CD8-positive, alpha-beta memory T cell (primary cell): ENCODE results near the gene MACF1. TPM values are rescaled to one million over a fixed set of nuclear protein-coding genes. Genes with fewer than 3 reads are reported as not detected.

Experiments used
- CTCF ChIA-PET: fragments of 350-600 bp; sonication (Branson Sonifier 250); formaldehyde crosslinking; loops from one replicate; lab custom pipeline; 2021; ENCODE audit warnings: antibody characterized with exemption; lab: Charles Lee
- POLR2A ChIA-PET: fragments of 350-600 bp; sonication (Branson Sonifier 250); formaldehyde crosslinking; loops from one replicate; lab custom pipeline; 2021; ENCODE audit warnings: antibody characterized with exemption; lab: Charles Lee
- DNase-seq, 5 donors: peaks; one replicate each; pipeline versions ENCODE4 v3.0.0 to v3.0.0-alpha.2; 2020 to 2022; ENCODE audit warnings: mixed read lengths in 1 of 5
- H3K27ac ChIP-seq: one replicate; pipeline ENCODE4 v1.7.0; 2013; ENCODE audit warnings: low read depth, mild to moderate bottlenecking, low read length, moderate library complexity
- H3K27me3 ChIP-seq: 2 replicates; pipeline ENCODE4 v1.7.0; 2013; ENCODE audit warnings: low read length, mild to moderate bottlenecking; ENCODE audit not compliant: insufficient read depth, poor library complexity, severe bottlenecking
- H3K36me3 ChIP-seq: 2 replicates; pipeline ENCODE4 v1.7.0; 2013; ENCODE audit warnings: mild to moderate bottlenecking, low read length, moderate library complexity; ENCODE audit not compliant: insufficient read depth
- H3K4me1 ChIP-seq: 2 replicates; pipeline ENCODE4 v1.7.0; 2013; ENCODE audit warnings: mild to moderate bottlenecking, low read length, moderate library complexity; ENCODE audit not compliant: insufficient read depth
- H3K4me3 ChIP-seq: 2 replicates; pipeline ENCODE4 v1.7.0; 2013; ENCODE audit warnings: mild to moderate bottlenecking, low read length
- H3K9me3 ChIP-seq: 2 replicates; pipeline ENCODE4 v1.7.0; 2013; ENCODE audit warnings: mild to moderate bottlenecking, low read length
- H3K27ac Mint-ChIP-seq, 8 donors: one replicate each; pipeline ENCODE4 v1.8.0; 2020 to 2021; ENCODE audit warnings: mixed read lengths in 8 of 8, mild to moderate bottlenecking in 6 of 8, inconsistent platforms in 3 of 8, moderate library complexity in 3 of 8
- H3K27me3 Mint-ChIP-seq, 2 donors: one replicate each; pipeline ENCODE4 v1.8.0; 2020 to 2021; ENCODE audit warnings: mixed read lengths in 2 of 2, mild to moderate bottlenecking in 1 of 2, moderate library complexity in 1 of 2
- H3K36me3 Mint-ChIP-seq, 3 donors: one replicate each; pipeline ENCODE4 v1.8.0; 2020 to 2021; ENCODE audit warnings: mixed read lengths in 3 of 3, inconsistent platforms in 1 of 3, mild to moderate bottlenecking in 1 of 3
- H3K4me1 Mint-ChIP-seq, 3 donors: one replicate each; pipeline ENCODE4 v1.8.0; 2020 to 2021; ENCODE audit warnings: mixed read lengths in 3 of 3, inconsistent platforms in 1 of 3, mild to moderate bottlenecking in 1 of 3
- H3K4me3 Mint-ChIP-seq, 7 donors: one replicate each; pipeline ENCODE4 v1.8.0; 2020 to 2021; ENCODE audit warnings: mixed read lengths in 7 of 7, mild to moderate bottlenecking in 6 of 7, moderate library complexity in 4 of 7, inconsistent platforms in 2 of 7
- H3K9me3 Mint-ChIP-seq, 5 donors: one replicate each; pipeline ENCODE4 v1.8.0; 2020 to 2022; ENCODE audit warnings: mixed read lengths in 5 of 5, mild to moderate bottlenecking in 3 of 5, moderate library complexity in 2 of 5, inconsistent platforms in 1 of 5
- polyA plus RNA-seq: library from polyadenylated mRNA; unstranded; fragments of 300-500 nt; fragmentation: Illumina TruSeq; gene quantifications from one replicate; pipeline ENCODE4 v1.2.3, GENCODE V29; 2021
- total RNA-seq, 2 experiments: library from RNA; stranded (reverse); gene quantifications; one replicate each; pipeline ENCODE4 v1.2.3, GENCODE V29; 2021

MACF1 gene
- total and polyA plus RNA-seq, 3 experiments from 2014 or later, result 87.6 to 154 (median 151) TPM

DNA sequence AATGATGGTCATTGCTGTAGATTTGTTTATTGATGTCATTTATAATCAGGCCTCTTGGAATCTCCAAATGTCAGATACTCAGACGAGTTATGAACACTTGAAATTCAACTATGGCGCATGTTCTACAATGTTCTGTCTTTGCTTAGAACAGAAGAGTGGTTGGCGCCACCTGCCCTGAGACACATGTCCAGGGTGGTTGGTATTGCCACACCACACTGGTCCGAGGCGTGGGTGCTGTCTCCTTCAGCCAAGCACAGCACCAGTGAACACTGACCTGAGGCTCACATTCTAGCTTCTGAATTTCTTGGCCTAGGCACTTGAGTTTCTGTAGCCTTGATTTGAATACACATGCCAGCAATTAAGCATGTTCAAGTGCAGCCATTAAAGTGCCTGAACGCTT, 276.8 kb downstream of the MACF1 start:
- H3K27ac ChIP-seq, result no peak overlapping the region
- no peak overlapping the region for H3K4me3 ChIP-seq
- Mint-ChIP-seq H3K27ac (peak overlapping the region in 1 of 8 donors; percentile 52), H3K9me3 (no peaks in the 10 kb centered on the region), H3K36me3 (peaks cover 0 to 86% (median 19%) of the 10 kb centered on the region in 3 donors), H3K4me1 (peaks cover 0 to 1% (median 0%) of the 10 kb centered on the region in 3 donors), H3K27me3 (peaks cover 0 to 3% of the 10 kb centered on the region in 2 donors), H3K4me3 (no peak overlapping the region)
- CTCF ChIA-PET, result no interaction called here
- no peaks in the 10 kb centered on the region for H3K9me3 ChIP-seq
- DNase-seq, result no peak
- no peaks in the 10 kb centered on the region for H3K4me1 ChIP-seq
- POLR2A ChIA-PET, result no interaction called here
- peaks cover 52% of the 10 kb centered on the region for H3K36me3 ChIP-seq
- no peaks in the 10 kb centered on the region for H3K27me3 ChIP-seq

- Mint-ChIP-seq H3K4me3 (no peak overlapping the region), H3K4me1 (peaks cover 0 to 1% (median 0%) of the 10 kb centered on the region in 3 donors), H3K27me3 (peaks cover 0 to 3% of the 10 kb centered on the region in 2 donors), H3K36me3 (peaks cover 4 to 86% (median 19%) of the 10 kb centered on the region in 3 donors), H3K27ac (peak overlapping the region in 5 of 8 donors; percentile 3 to 74 (median 13)), H3K9me3 (no peaks in the 10 kb centered on the region)
- DNase-seq, result no peak
- H3K4me1 ChIP-seq, result no peaks in the 10 kb centered on the region
- H3K36me3 ChIP-seq, result peaks cover 57% of the 10 kb centered on the region
- POLR2A ChIA-PET, result interaction anchor here (0.7 kb wide), 1 partner anchor 63 kb away, joined by 11 read pairs; no protein-coding TSS in a partner anchor
- no peak overlapping the region for H3K4me3 ChIP-seq
- no peak overlapping the region for H3K27ac ChIP-seq
- H3K9me3 ChIP-seq, result no peaks in the 10 kb centered on the region
- H3K27me3 ChIP-seq, result no peaks in the 10 kb centered on the region
- CTCF ChIA-PET, result no interaction called here
Measured at GRCh38 chr1:39483276-39483675, 278.8 kb downstream of the MACF1 start.

- ChIA-PET CTCF (no interaction called here), POLR2A (no interaction called here)
- H3K27me3 ChIP-seq, result no peaks in the 10 kb centered on the region
- H3K4me1 ChIP-seq, result no peaks in the 10 kb centered on the region
- Mint-ChIP-seq H3K36me3 (peaks cover 4 to 74% (median 12%) of the 10 kb centered on the region in 3 donors), H3K27ac (no peak overlapping the region), H3K4me3 (no peak overlapping the region), H3K4me1 (peaks cover 0 to 1% (median 0%) of the 10 kb centered on the region in 3 donors), H3K27me3 (peaks cover 0 to 3% of the 10 kb centered on the region in 2 donors), H3K9me3 (no peaks in the 10 kb centered on the region)
- peaks cover 49% of the 10 kb centered on the region for H3K36me3 ChIP-seq
- DNase-seq, result no peak
- H3K27ac ChIP-seq, result no peak overlapping the region
- H3K4me3 ChIP-seq, result no peak overlapping the region
- H3K9me3 ChIP-seq, result no peaks in the 10 kb centered on the region
Measured at GRCh38 chr1:39484564-39484963, 280.1 kb downstream of the MACF1 start.

DNA sequence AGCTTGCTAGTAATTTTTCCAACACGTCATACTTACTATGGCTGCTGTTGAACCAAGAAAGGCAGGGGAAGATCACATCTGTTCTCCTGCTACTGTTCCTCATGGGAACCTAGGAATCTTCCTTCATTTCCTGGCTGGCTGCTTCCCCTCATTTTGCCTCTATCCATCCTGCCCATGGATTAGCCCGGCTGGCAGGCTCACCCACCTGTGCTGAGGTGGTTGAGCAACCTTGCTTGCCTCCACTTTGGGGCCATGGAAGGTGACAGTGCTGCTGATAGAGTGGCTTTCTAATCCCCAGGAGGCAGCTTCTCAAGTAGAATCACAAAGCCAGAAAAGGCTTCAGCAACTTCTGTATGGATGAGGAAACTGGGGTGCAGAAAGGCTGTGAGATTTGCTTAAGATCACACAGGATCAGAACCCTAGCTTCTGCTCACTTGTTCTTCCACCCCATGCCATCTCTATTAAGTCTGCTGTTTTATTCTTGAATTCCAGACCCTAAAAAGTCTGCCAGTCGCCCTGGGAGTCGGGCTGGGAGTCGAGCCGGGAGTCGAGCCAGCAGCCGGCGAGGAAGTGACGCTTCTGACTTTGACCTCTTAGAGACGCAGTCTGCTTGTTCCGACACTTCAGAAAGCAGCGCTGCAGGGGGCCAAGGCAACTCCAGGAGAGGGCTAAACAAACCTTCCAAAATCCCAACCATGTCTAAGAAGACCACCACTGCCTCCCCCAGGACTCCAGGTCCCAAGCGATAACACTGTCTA, 280.7 kb downstream of the MACF1 start:
- H3K4me3 ChIP-seq, result no peak overlapping the region
- peaks cover 0 to 1% (median under 1%) of the 10 kb centered on the region in 3 donors for H3K4me1 Mint-ChIP-seq
- no peaks in the 10 kb centered on the region for H3K27me3 ChIP-seq
- no peak for DNase-seq
- ChIA-PET POLR2A (no interaction called here), CTCF (no interaction called here)
- no peaks in the 10 kb centered on the region for H3K9me3 Mint-ChIP-seq
- H3K27ac Mint-ChIP-seq, result peak overlapping the region in 1 of 8 donors; percentile 1
- H3K27ac ChIP-seq, result no peak overlapping the region
- H3K36me3 Mint-ChIP-seq, result peaks cover 4 to 68% (median 12%) of the 10 kb centered on the region in 3 donors
- peaks cover 0 to 1% of the 10 kb centered on the region in 2 donors for H3K27me3 Mint-ChIP-seq
- no peaks in the 10 kb centered on the region for H3K9me3 ChIP-seq
- peaks cover 42% of the 10 kb centered on the region for H3K36me3 ChIP-seq
- no peaks in the 10 kb centered on the region for H3K4me1 ChIP-seq
- H3K4me3 Mint-ChIP-seq, result peak overlapping the region in 1 of 7 donors; percentile 60

DNA sequence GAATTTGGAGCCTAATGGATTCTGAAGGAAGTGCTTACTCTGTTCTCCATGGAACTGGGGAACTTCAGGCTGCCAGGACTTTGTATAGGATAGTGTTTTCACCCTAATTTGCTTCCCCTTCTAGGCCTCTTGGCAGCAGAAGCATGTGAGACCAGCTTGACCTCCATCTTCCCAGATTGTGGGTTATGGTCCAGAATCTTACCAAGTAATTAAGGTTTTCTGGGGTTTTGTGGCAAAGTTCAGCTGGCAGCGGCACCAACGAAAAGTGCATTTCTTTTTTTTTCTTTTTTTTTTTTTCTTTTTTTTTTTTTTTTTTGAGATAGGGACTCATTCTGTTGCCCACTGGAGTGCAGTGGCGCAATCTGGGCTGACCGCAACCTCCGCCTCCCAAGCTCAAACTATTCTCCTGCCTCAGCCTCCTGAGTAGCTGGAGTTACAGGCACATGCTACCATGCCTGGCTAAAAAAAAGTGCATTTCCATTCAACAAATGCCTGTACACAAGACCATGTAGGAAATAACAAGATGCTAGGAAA, 283.6 kb downstream of the MACF1 start:
- Mint-ChIP-seq H3K36me3 (peaks cover 4 to 44% (median 10%) of the 10 kb centered on the region in 3 donors), H3K27me3 (peaks cover 5 to 6% of the 10 kb centered on the region in 2 donors), H3K4me3 (no peak overlapping the region), H3K4me1 (peaks cover 0 to 10% (median 7%) of the 10 kb centered on the region in 3 donors), H3K9me3 (no peaks in the 10 kb centered on the region), H3K27ac (peak overlapping the region in 2 of 8 donors; percentile 41 to 59)
- ChIA-PET POLR2A (no interaction called here), CTCF (interaction anchor here (1.2 kb wide), 1 partner anchor 51 kb away, joined by 3 read pairs; no protein-coding TSS in a partner anchor)
- no peaks in the 10 kb centered on the region for H3K9me3 ChIP-seq
- no peaks in the 10 kb centered on the region for H3K4me1 ChIP-seq
- DNase-seq, result no peak
- H3K27me3 ChIP-seq, result peaks cover 6% of the 10 kb centered on the region
- H3K36me3 ChIP-seq, result peaks cover 25% of the 10 kb centered on the region
- H3K4me3 ChIP-seq, result no peak overlapping the region
- H3K27ac ChIP-seq, result no peak overlapping the region

DNA sequence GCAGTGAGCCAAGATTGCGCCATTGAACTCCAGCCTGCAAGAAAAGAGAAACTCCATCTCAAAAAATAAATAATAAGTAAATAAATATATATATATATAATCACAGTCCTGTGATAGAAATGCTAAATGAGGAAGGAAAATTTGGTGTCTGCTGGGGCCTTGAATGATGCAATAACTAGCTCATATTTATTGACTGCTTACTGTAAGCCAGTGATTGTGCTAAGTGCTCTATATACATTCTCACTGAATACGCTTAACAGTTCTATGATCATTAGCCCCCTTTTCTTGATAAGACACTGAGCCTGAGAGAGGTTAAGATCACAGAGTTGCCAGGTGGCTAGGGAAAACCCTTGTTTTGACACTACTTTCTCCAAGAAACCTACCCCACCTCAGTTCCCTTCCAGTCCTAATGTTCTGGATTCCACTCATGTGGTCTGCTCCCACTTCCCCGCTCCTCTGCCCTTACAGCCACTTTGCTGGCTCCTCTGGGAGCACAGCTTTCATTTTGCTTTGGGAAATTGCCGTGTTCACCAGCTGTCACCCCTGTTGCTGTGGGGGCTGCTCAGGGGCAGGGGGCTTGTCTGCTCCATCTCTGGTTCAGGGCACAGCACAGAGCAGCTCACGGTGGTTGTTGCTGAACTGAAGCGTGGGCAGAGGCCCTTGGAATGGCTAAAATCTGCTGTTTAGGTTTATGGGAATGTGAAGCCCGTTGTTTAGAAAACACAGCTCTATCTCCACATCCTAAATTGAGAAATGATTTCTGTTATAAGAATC, 284.5 kb downstream of the MACF1 start:
- H3K4me1 Mint-ChIP-seq, result peaks cover 0 to 10% (median 9%) of the 10 kb centered on the region in 3 donors

GRCh38 chr1:39489567-39490239, 285.2 kb downstream of the MACF1 start:
- H3K9me3 ChIP-seq, result no peaks in the 10 kb centered on the region

More for the DNA sequence above, 284.5 kb downstream of the MACF1 start:
- ChIA-PET POLR2A (no interaction called here), CTCF (no interaction called here)
- Histone ChIP-seq H3K4me3 (no peak overlapping the region), H3K4me1 (no peaks in the 10 kb centered on the region), H3K9me3 (no peaks in the 10 kb centered on the region), H3K36me3 (peaks cover 21% of the 10 kb centered on the region), H3K27me3 (peaks cover 14% of the 10 kb centered on the region), H3K27ac (no peak overlapping the region)
- Mint-ChIP-seq H3K27ac (peak overlapping the region in 4 of 8 donors; percentile 22 to 66 (median 40)), H3K36me3 (peaks cover 4 to 37% (median 7%) of the 10 kb centered on the region in 3 donors), H3K4me3 (peak overlapping the region in 4 of 7 donors; percentile 4 to 47 (median 20)), H3K27me3 (peaks cover 9 to 15% of the 10 kb centered on the region in 2 donors), H3K9me3 (no peaks in the 10 kb centered on the region)
- no peak for DNase-seq

More at GRCh38 chr1:39489567-39490239, 285.2 kb downstream of the MACF1 start:
- Histone ChIP-seq H3K4me1 (no peaks in the 10 kb centered on the region), H3K27ac (no peak overlapping the region), H3K36me3 (peaks cover 18% of the 10 kb centered on the region), H3K4me3 (no peak overlapping the region), H3K27me3 (peaks cover 15% of the 10 kb centered on the region)
- Mint-ChIP-seq H3K9me3 (no peaks in the 10 kb centered on the region), H3K4me1 (peaks cover 0 to 10% (median 9%) of the 10 kb centered on the region in 3 donors), H3K4me3 (peak overlapping the region in 5 of 7 donors; percentile 28 to 89 (median 47)), H3K27me3 (peaks cover 9 to 22% of the 10 kb centered on the region in 2 donors), H3K36me3 (peaks cover 4 to 29% (median 7%) of the 10 kb centered on the region in 3 donors), H3K27ac (peak overlapping the region in 2 of 8 donors; percentile 49 to 66)
- DNase-seq, result no peak
- ChIA-PET POLR2A (no interaction called here), CTCF (no interaction called here)
